AG09309 (cell line): Measurements from ENCODE around the gene PTS.

ENCODE experiments used
- DNase-seq: peaks from one replicate; pipeline ENCODE4 v3.0.0-alpha.2; 2010; ENCODE audit warnings: low read depth
- H3K4me3 ChIP-seq: 2 replicates; pipeline ENCODE4 v1.5.1; 2011; ENCODE audit warnings: mild to moderate bottlenecking, low read depth, low read length, moderate library complexity; ENCODE audit not compliant: control insufficient read depth
- TF ChIP-seq, protein P1 (sequence below): IDR thresholded peaks from 2 replicates; pipeline ENCODE4 v1.5.1; 2011; ENCODE audit warnings: mild to moderate bottlenecking, low read depth, low read length, inconsistent platforms; ENCODE audit not compliant: insufficient read depth, control insufficient read depth; ENCODE audit errors: missing control alignments

Gene PTS

DNA sequence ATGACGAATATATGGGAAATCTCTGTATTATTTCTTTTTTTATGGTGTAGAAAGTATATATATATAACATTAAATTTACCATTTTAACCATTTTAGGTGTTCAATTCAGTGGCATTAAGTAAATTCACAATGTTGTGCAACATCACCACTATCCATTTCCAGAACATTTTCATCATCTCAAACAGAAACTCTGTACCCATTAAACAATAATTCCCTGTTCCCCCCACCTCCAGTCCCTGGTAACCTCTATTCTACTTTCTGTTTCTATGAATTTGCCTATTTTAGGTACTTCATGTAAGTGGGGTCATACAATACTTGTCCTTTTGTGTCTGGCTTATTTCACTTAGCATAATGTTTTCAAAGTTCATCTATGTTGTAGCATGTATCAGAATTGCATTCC lies 15.3 kb upstream of the PTS start:
- TF ChIP-seq, protein P1, sequence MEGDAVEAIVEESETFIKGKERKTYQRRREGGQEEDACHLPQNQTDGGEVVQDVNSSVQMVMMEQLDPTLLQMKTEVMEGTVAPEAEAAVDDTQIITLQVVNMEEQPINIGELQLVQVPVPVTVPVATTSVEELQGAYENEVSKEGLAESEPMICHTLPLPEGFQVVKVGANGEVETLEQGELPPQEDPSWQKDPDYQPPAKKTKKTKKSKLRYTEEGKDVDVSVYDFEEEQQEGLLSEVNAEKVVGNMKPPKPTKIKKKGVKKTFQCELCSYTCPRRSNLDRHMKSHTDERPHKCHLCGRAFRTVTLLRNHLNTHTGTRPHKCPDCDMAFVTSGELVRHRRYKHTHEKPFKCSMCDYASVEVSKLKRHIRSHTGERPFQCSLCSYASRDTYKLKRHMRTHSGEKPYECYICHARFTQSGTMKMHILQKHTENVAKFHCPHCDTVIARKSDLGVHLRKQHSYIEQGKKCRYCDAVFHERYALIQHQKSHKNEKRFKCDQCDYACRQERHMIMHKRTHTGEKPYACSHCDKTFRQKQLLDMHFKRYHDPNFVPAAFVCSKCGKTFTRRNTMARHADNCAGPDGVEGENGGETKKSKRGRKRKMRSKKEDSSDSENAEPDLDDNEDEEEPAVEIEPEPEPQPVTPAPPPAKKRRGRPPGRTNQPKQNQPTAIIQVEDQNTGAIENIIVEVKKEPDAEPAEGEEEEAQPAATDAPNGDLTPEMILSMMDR = no peak
- H3K4me3 ChIP-seq = no peak overlapping the region
- DNase-seq = no peak

DNA sequence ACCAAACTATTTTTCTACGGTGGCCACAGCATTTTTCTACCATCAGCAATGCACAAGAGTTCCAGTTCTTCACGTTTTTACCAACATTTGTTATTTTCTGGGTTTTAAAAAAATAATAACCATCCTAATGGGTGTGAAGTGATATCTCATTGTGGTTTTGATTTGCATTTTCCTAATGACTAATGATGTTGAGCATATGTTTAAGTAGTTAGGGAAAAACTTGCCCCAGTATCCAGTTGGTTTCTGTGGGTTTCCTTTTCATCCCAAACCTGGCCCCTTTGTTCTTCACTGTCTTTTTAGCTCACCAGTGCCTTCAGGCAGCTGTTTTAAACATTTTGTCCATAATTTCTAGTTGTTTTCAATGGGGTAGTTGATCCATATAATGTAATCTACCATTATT lies 14.7 kb upstream of the PTS start:
- TF ChIP-seq, protein P1 = no peak
- H3K4me3 ChIP-seq = no peak overlapping the region
- no peak for DNase-seq

DNA sequence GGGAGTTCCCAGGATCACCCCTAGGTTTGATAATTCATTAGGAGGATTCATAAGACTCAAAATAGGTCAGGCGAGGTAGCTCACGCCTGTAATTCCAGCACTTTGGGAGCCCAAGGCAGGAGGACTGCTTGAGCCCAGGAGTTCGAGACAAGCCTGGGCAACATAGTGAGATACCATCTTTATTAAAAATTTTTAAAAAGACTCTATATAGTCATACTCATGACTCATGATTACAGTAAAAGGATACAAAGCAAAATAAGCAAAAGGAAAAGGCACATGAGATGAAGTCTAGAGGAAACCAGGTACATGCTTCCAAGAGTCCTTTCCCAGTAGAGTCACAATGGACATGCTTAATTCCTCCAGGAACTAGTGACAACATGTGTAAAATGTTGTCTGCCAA lies 13.9 kb upstream of the PTS start:
- TF ChIP-seq, protein P1 = no peak
- H3K4me3 ChIP-seq = no peak overlapping the region
- no peak for DNase-seq

DNA sequence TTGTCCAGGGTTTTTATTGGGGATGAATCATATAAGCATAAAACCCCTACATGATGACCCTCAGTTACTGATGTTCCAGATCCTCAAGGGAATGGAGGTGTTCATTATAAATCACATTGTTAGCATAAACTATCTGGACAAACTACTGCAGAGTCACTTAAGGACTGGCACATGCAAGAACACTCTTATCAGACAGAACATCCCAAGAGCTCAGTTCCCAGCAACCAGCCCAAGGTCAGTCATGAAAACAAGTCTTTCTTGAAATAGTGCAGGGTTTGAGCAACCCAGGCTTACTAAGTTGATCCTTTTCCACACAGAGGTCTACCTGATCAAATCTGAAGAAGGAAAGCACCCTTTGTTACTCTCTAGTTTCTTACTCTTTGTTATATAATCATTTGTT lies 13.5 kb upstream of the PTS start:
- no peak for DNase-seq
- TF ChIP-seq, protein P1 = no peak

DNA sequence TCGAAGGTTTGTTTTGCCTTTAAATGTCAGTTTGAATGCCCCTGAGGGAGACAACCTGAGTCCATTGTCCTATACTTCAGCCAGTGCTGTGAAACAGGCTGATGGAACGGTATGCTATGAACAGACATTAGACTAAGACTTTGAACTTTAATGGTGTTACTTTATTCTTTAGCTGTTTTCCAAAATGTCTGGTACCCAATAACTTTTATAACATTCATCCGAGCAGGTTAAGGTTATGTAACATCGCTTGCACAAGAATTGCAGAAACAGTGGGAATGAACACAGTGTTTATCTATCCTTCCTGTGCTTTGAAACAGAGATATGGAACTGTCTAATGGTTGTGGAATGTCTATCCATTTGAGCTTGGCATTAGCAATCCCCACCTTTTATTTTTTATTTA lies 12.5 kb upstream of the PTS start:
- TF ChIP-seq, protein P1 = no peak
- H3K4me3 ChIP-seq = no peak overlapping the region
- no peak for DNase-seq

More for the DNA sequence above, 13.5 kb upstream of the PTS start:
- no peak overlapping the region for H3K4me3 ChIP-seq

DNA sequence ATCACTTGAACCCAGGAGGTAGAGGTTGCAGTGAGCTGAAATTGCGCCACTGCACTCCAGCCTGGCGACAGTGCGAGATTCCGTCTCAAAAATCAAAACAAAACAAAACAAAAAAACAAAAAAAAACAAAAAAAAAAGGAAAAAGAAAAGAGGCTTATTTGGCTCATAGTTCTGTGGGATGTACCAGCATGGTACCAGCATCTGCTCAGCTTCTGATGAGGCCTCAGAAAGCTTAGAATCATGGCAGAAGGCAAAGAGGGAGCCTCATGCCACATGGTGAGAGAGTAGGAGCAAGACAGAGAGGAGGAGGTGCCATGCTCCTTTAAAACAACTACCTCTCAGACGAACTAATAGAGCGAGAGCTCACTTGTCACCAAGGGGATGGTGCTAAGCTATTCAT lies 10.6 kb upstream of the PTS start:
- DNase-seq = no peak

DNA sequence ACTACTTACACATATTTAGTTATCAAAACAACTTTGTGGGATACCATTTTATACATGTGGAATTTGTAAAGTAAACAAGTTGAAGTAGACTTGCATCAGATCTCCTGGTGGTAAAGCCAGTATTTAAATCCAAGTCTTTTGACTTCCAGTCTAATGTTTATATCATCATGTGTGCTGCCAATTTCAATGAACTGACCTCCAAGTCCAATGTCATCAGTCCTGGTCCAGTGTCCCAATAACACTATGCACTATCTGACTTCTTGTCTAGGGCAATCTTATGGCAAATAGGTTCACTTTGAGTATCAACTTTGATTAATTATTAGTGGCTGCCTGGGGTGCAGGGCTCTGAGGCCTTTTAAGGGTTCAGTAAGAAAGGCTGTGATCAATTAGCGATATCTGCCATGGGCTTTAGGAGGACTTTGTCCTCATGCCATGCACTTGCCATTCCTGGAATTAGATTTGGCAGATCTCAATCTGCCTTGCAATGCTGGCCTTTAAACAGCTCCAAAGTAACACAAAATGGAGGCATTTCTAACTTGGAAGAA lies 9.6 kb upstream of the PTS start:
- no peak overlapping the region for H3K4me3 ChIP-seq
- TF ChIP-seq, protein P1 = no peak

More for the DNA sequence above, 10.6 kb upstream of the PTS start:
- no peak overlapping the region for H3K4me3 ChIP-seq
- TF ChIP-seq, protein P1 = no peak

More for the DNA sequence above, 9.6 kb upstream of the PTS start:
- no peak for DNase-seq
